T-cell (primary cell): ENCODE measurements around the gene TRIM65. TPM values are rescaled to one million over a fixed set of nuclear protein-coding genes. Genes with fewer than 3 reads are reported as not detected.

Source experiments
- ATAC-seq, 4 experiments: fragments of 200-7000 bp in 3 of 4; fragments of 150-1000 bp in 1 of 4; cut with Tn5 transposase; replicated peaks in 1 of 4; 1 replicate in 3 of 4; 2 replicates in 1 of 4; pipeline ENCODE4 v1.10.0; 2021; ENCODE audit warnings: moderate library complexity in 3 of 4, mild to moderate bottlenecking in 2 of 4, moderate number of reproducible peaks in 1 of 4
- CTCF ChIA-PET, 2 donors: fragments of 300-600 bp; sonication (Branson Sonifier 250); formaldehyde crosslinking; loops; one replicate each; lab custom pipeline; 2022; ENCODE audit warnings: antibody characterized with exemption in 2 of 2; lab: Charles Lee
- POLR2A ChIA-PET, 2 donors: fragments of 300-600 bp; sonication (Branson Sonifier 250); formaldehyde crosslinking; loops; one replicate each; lab custom pipeline; 2022; ENCODE audit warnings: antibody characterized with exemption in 2 of 2; lab: Charles Lee
- DNase-seq, 35 experiments: peaks; one replicate each; pipeline versions ENCODE4 v3.0.0 to v3.0.0-alpha.2; 2013 to 2023
- H3K27ac ChIP-seq: one replicate; pipeline ENCODE4 v1.5.1; 2013; ENCODE audit warnings: low read length
- H3K27me3 ChIP-seq, 2 experiments: replicated peaks in 1 of 2; 1 replicate in 1 of 2; 2 replicates in 1 of 2; pipeline versions ENCODE4 v1.6.1 to v1.7.0; 2013; ENCODE audit warnings: low read length in 1 of 2, mixed read lengths in 1 of 2; ENCODE audit not compliant: control insufficient read depth in 2 of 2, insufficient read depth in 2 of 2; ENCODE audit errors: extremely low read depth in 1 of 2
- H3K36me3 ChIP-seq, 2 donors: 1 replicate in 1 of 2; 2 replicates in 1 of 2; pipeline versions ENCODE4 v1.6.1 to v1.7.0; 2013; ENCODE audit warnings: low read length in 1 of 2; ENCODE audit not compliant: control insufficient read depth in 2 of 2, insufficient read depth in 1 of 2; ENCODE audit errors: extremely low read depth in 1 of 2
- H3K4me1 ChIP-seq, 2 experiments: 1 replicate in 1 of 2; 2 replicates in 1 of 2; pipeline versions ENCODE4 v1.6.1 to v1.7.0; 2013; ENCODE audit warnings: low read length in 2 of 2, mixed read lengths in 1 of 2; ENCODE audit not compliant: insufficient read depth in 2 of 2, control insufficient read depth in 1 of 2; ENCODE audit errors: extremely low read depth in 1 of 2
- H3K4me3 ChIP-seq, 2 donors: 1 replicate in 1 of 2; 2 replicates in 1 of 2; pipeline versions ENCODE4 v1.5.1 to v1.7.0; 2013; ENCODE audit warnings: mild to moderate bottlenecking in 2 of 2, low read length in 1 of 2, moderate library complexity in 1 of 2; ENCODE audit not compliant: control insufficient read depth in 1 of 2; ENCODE audit errors: extremely low read depth in 1 of 2
- H3K9me3 ChIP-seq: 2 replicates; pipeline ENCODE4 v1.7.0; 2013
- H3K27ac Mint-ChIP-seq, 2 donors: one replicate each; pipeline ENCODE4 v1.8.0; 2020 to 2021; ENCODE audit warnings: mild to moderate bottlenecking in 2 of 2, mixed read lengths in 2 of 2
- H3K27me3 Mint-ChIP-seq, 2 donors: one replicate each; pipeline ENCODE4 v1.8.0; 2021 to 2022; ENCODE audit warnings: mixed read lengths in 2 of 2
- H3K36me3 Mint-ChIP-seq: one replicate; pipeline ENCODE4 v1.8.0; 2021; ENCODE audit warnings: mixed read lengths
- H3K4me1 Mint-ChIP-seq, 3 donors: one replicate each; pipeline ENCODE4 v1.8.0; 2020 to 2022; ENCODE audit warnings: mixed read lengths in 3 of 3, mild to moderate bottlenecking in 1 of 3
- H3K4me3 Mint-ChIP-seq, 3 donors: one replicate each; pipeline ENCODE4 v1.8.0; 2020 to 2022; ENCODE audit warnings: mild to moderate bottlenecking in 3 of 3, mixed read lengths in 3 of 3, moderate library complexity in 3 of 3
- H3K9me3 Mint-ChIP-seq, 3 donors: one replicate each; pipeline ENCODE4 v1.8.0; 2020 to 2022; ENCODE audit warnings: mixed read lengths in 3 of 3
- WGBS: methylation state at CpG from one replicate; pipeline ENCODE4 v1.1.5; 2013; ENCODE audit warnings: missing lambda C conversion rate; ENCODE audit not compliant: insufficient coverage; 5-methylcytosine and 5-hydroxymethylcytosine counted together
- total RNA-seq, 35 experiments: library from RNA in 6 of 35; stranded (reverse) in 6 of 35; fragments of 120-200 nt in 1 of 35; gene quantifications; one replicate each; pipeline versions ENCODE4 v1.2.1 to v1.2.4 and lab custom pipeline; 2013 to 2026

TRIM65 gene
- total RNA-seq, 5 donors from 2014 or later (not counting 1 experiment from before 2014, with no cell fraction given), result 22.1 to 52.2 (median 45.9) TPM

DNA sequence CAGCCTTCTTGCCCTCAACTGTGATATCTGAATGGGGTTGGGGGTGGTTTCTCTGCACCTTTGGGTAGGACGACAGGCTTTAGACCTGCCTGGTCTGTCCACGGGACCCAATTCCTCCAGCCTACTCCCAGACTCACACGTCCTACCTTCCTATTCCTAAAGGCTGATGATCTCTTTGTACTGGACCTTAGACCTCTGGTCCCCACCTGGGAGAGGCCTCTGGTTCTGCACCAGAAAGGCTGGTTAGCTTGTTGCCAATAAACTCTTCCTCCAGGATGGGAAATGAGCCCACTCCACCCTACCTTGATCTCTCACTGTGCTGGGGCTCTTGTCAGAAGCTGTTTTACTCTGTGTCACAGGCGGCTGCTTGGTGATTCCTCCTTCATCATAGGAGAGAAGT, 29.7 kb upstream of the TRIM65 start:
- Histone ChIP-seq H3K36me3 (peaks cover 0 to 7% of the 10 kb centered on the region in 2 donors), H3K4me3 (no peak overlapping the region), H3K9me3 (no peaks in the 10 kb centered on the region), H3K27ac (no peak overlapping the region), H3K4me1 (no peaks in the 10 kb centered on the region), H3K27me3 (no peaks in the 10 kb centered on the region)
- Mint-ChIP-seq H3K4me1 (no peaks in the 10 kb centered on the region), H3K4me3 (no peak overlapping the region), H3K36me3 (no peaks in the 10 kb centered on the region), H3K27ac (no peak overlapping the region), H3K27me3 (no peaks in the 10 kb centered on the region), H3K9me3 (no peaks in the 10 kb centered on the region)
- 92% methylated on average over 2 of the region's 4 CpGs for WGBS
- ChIA-PET CTCF (interaction anchor here in 1 of 2 donors (0.5 kb wide), 1 partner anchor 191 kb away, joined by 5 read pairs; no protein-coding TSS in a partner anchor), POLR2A (interaction anchor here in 1 of 2 donors (0.9 kb wide), 1 partner anchor 23 kb away, joined by 3 read pairs; no protein-coding TSS in a partner anchor)
- ATAC-seq, result no peak
- no peak for DNase-seq

GRCh38 chr17:75925912-75926311, 29.2 kb upstream of the TRIM65 start:
- H3K27me3 ChIP-seq, result no peaks in the 10 kb centered on the region
- ATAC-seq (no peak), DNase-seq (no peak)
- Mint-ChIP-seq H3K36me3 (no peaks in the 10 kb centered on the region), H3K4me1 (no peaks in the 10 kb centered on the region), H3K4me3 (no peak overlapping the region), H3K27me3 (no peaks in the 10 kb centered on the region), H3K27ac (no peak overlapping the region), H3K9me3 (no peaks in the 10 kb centered on the region)
- no peak overlapping the region for H3K27ac ChIP-seq
- 97% methylated on average over 12 of the region's 15 CpGs for WGBS
- CTCF ChIA-PET, result interaction anchor here in 1 of 2 donors (0.5 kb wide), 1 partner anchor 191 kb away, joined by 5 read pairs; no protein-coding TSS in a partner anchor
- H3K4me1 ChIP-seq, result no peaks in the 10 kb centered on the region
- peaks cover 0 to 7% of the 10 kb centered on the region in 2 donors for H3K36me3 ChIP-seq
- no peak overlapping the region for H3K4me3 ChIP-seq
- POLR2A ChIA-PET, result interaction anchor here (0.6 to 0.9 kb wide), 2 partner anchors 23 to 386 kb away, joined by 3 to 8 read pairs; no protein-coding TSS in a partner anchor
- H3K9me3 ChIP-seq, result no peaks in the 10 kb centered on the region

DNA sequence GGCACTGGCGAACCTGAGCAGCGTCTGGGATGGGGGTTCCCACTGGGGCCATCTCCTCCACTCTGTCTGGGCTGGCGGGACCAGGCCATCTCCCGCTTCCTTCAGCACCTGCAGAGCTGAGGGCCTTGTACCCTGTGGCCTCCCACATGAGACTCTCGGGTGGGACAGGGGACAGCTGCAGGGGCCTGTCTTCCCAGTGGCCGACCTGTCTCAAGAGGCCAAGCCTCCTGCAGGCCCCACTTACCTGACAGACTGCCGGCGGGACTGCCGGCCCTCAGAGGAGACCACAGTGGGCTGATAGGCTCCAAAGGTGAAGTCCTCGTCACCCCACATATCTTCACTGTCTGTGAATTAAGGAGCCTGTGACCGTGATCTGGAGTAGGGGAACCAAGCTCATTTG, 28.4 kb upstream of the TRIM65 start:
- Histone ChIP-seq H3K9me3 (no peaks in the 10 kb centered on the region), H3K36me3 (peaks cover 0 to 7% of the 10 kb centered on the region in 2 donors), H3K4me3 (no peak overlapping the region), H3K27me3 (no peaks in the 10 kb centered on the region), H3K4me1 (no peaks in the 10 kb centered on the region), H3K27ac (no peak overlapping the region)
- ChIA-PET CTCF (interaction anchor here in 1 of 2 donors (0.9 kb wide), 1 partner anchor 90 kb away, joined by 3 read pairs; no protein-coding TSS in a partner anchor), POLR2A (interaction anchor here in 1 of 2 donors (0.6 kb wide), 1 partner anchor 385 kb away, joined by 8 read pairs; no protein-coding TSS in a partner anchor)
- DNase-seq, result no peak
- ATAC-seq, result no peak
- WGBS, result 89% methylated on average over 6 of the region's 11 CpGs
- H3K27me3 Mint-ChIP-seq, result no peaks in the 10 kb centered on the region
- H3K4me3 Mint-ChIP-seq, result no peak overlapping the region
- H3K9me3 Mint-ChIP-seq, result no peaks in the 10 kb centered on the region
- no peak overlapping the region for H3K27ac Mint-ChIP-seq
- no peaks in the 10 kb centered on the region for H3K36me3 Mint-ChIP-seq
- no peaks in the 10 kb centered on the region for H3K4me1 Mint-ChIP-seq

GRCh38 chr17:75922963-75923874, 26.5 kb upstream of the TRIM65 start:
- ChIA-PET POLR2A (interaction anchor here in 1 of 2 donors (0.6 kb wide), 1 partner anchor 805 kb away, joined by 5 read pairs; no protein-coding TSS in a partner anchor), CTCF (no interaction called here)
- Histone ChIP-seq H3K36me3 (peaks cover 0 to 13% of the 10 kb centered on the region in 2 donors), H3K27me3 (no peaks in the 10 kb centered on the region), H3K4me3 (no peak overlapping the region), H3K27ac (no peak overlapping the region), H3K4me1 (no peaks in the 10 kb centered on the region), H3K9me3 (no peaks in the 10 kb centered on the region)
- 92% methylated on average over 17 of the region's 19 CpGs for WGBS
- no peak overlapping the region for H3K27ac Mint-ChIP-seq
- no peaks in the 10 kb centered on the region for H3K4me1 Mint-ChIP-seq
- H3K4me3 Mint-ChIP-seq, result no peak overlapping the region
- H3K9me3 Mint-ChIP-seq, result no peaks in the 10 kb centered on the region
- no peak for DNase-seq
- no peaks in the 10 kb centered on the region for H3K36me3 Mint-ChIP-seq
- no peak for ATAC-seq
- H3K27me3 Mint-ChIP-seq, result no peaks in the 10 kb centered on the region

DNA sequence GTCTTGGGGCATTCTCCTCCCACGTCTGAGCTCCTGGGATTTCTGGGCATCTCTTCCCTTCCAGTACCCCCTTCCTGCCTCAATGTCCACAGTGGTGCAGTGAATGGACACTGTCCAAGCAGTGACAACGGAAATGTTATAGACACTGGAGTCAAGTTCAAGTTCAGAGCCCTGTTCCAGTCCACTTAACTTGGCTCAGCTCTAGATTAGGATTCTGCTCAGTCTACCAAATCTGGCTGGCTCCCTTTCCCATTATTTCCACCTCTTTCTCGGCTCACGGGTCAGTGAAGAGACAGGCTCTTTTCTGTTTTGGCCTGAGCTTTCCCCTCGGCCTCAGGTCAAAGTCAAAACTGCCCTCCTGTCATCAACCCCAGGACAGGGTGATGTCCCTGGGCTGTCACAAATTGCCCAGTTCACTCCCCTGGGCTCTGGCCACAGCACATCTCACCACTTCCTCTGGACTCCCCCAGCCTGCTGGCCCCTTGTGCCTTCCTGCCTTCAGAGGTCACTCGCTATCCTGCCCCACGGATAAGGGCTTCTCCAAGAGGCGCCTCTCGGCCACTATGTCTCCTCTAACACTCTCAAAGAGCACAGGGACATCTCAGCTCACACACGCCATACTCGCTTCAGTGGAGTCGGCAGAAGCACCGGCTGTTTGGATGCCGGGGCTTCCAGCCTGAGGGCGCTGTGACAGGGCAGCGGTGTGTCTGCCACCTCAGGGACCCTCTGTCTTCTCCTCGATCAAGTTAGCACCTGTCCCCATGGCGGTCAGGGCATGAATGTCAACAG, 25.6 kb upstream of the TRIM65 start:
- Mint-ChIP-seq H3K4me3 (no peak overlapping the region), H3K4me1 (no peaks in the 10 kb centered on the region), H3K9me3 (no peaks in the 10 kb centered on the region), H3K27me3 (no peaks in the 10 kb centered on the region), H3K36me3 (no peaks in the 10 kb centered on the region), H3K27ac (no peak overlapping the region)
- no peak overlapping the region for H3K27ac ChIP-seq
- DNase-seq (no peak), ATAC-seq (no peak)
- H3K36me3 ChIP-seq, result peaks cover 0 to 13% of the 10 kb centered on the region in 2 donors
- no peaks in the 10 kb centered on the region for H3K9me3 ChIP-seq
- WGBS, result 97% methylated on average over 18 of the region's 18 CpGs
- no peak overlapping the region for H3K4me3 ChIP-seq
- POLR2A ChIA-PET, result no interaction called here
- H3K27me3 ChIP-seq, result no peaks in the 10 kb centered on the region
- peaks cover 0 to 6% of the 10 kb centered on the region in 2 experiments for H3K4me1 ChIP-seq
- CTCF ChIA-PET, result no interaction called here

GRCh38 chr17:75921596-75921995, 24.8 kb upstream of the TRIM65 start:
- Mint-ChIP-seq H3K4me3 (no peak overlapping the region), H3K4me1 (peaks cover 0 to 4% (median 3%) of the 10 kb centered on the region in 3 donors), H3K9me3 (no peaks in the 10 kb centered on the region), H3K27me3 (no peaks in the 10 kb centered on the region), H3K27ac (no peak overlapping the region), H3K36me3 (peaks cover 4% of the 10 kb centered on the region)
- Histone ChIP-seq H3K9me3 (no peaks in the 10 kb centered on the region), H3K36me3 (peaks cover 0 to 13% of the 10 kb centered on the region in 2 donors), H3K4me1 (peaks cover 0 to 7% of the 10 kb centered on the region in 2 experiments), H3K4me3 (no peak overlapping the region), H3K27ac (no peak overlapping the region), H3K27me3 (no peaks in the 10 kb centered on the region)
- 93% methylated on average over 14 of the region's 15 CpGs for WGBS
- ATAC-seq (no peak), DNase-seq (no peak)
- ChIA-PET CTCF (no interaction called here), POLR2A (no interaction called here)
